HCT116 (cell line): ENCODE results near the gene ADAM15.

Experiments used
- CEBPB ChIP-seq: IDR thresholded peaks from 2 replicates; pipeline ENCODE4 v1.6.1; 2012; ENCODE audit warnings: low read depth
- CTCF ChIP-seq, 3 experiments: fragments of 200-600 bp in 1 of 3; sonication (generic) in 1 of 3; IDR thresholded peaks in 2 of 3; conservative IDR thresholded peaks in 1 of 3; 2 replicates each; pipeline ENCODE4 v1.5.1; 2012 to 2017; ENCODE audit warnings: low read depth in 2 of 3, low read length in 2 of 3, antibody characterized with exemption in 1 of 3, borderline replicate concordance in 1 of 3, control low read depth in 1 of 3, mild to moderate bottlenecking in 1 of 3, mixed read lengths in 1 of 3, mixed run types in 1 of 3, moderate library complexity in 1 of 3; ENCODE audit not compliant: insufficient read depth in 1 of 3
- EGR1 ChIP-seq: IDR thresholded peaks from 2 replicates; pipeline ENCODE4 v1.6.1; 2012; ENCODE audit warnings: low read depth
- ELF1 ChIP-seq: IDR thresholded peaks from 2 replicates; pipeline ENCODE4 v1.6.1; 2012; ENCODE audit warnings: low read depth, borderline replicate concordance
- EZH2 ChIP-seq: fragments of 200-600 bp; sonication (generic); IDR thresholded peaks from 2 replicates; pipeline ENCODE4 v1.6.1; 2017; ENCODE audit warnings: antibody characterized with exemption, mixed run types
- JUND ChIP-seq: IDR thresholded peaks from 2 replicates; pipeline ENCODE4 v1.6.1; 2012
- POLR2A ChIP-seq: IDR thresholded peaks from 2 replicates; pipeline ENCODE4 v1.7.0; 2011; ENCODE audit warnings: borderline replicate concordance; ENCODE audit not compliant: insufficient read depth, insufficient read length; ENCODE audit errors: extremely low read depth
- POLR2AphosphoS5 ChIP-seq: IDR thresholded peaks from 2 replicates; pipeline ENCODE4 v1.6.1; 2011; ENCODE audit warnings: mild to moderate bottlenecking, low read depth, low read length, moderate library complexity
- SP1 ChIP-seq: IDR thresholded peaks from 2 replicates; pipeline ENCODE4 v1.6.1; 2012; ENCODE audit warnings: low read depth
- SRF ChIP-seq: IDR thresholded peaks from 2 replicates; pipeline ENCODE4 v1.6.1; 2012; ENCODE audit warnings: low read depth
- TCF7L2 ChIP-seq: IDR thresholded peaks from 2 replicates; pipeline ENCODE4 v1.7.0; 2011; ENCODE audit warnings: borderline replicate concordance, inconsistent platforms; ENCODE audit not compliant: insufficient read depth, insufficient read length; ENCODE audit errors: extremely low read depth
- ZBTB33 ChIP-seq: IDR thresholded peaks from 2 replicates; pipeline ENCODE4 v1.6.1; 2011; ENCODE audit warnings: mild to moderate bottlenecking, low read length, moderate library complexity; ENCODE audit not compliant: insufficient replicate concordance; ENCODE audit errors: extremely low read depth
- ZFX ChIP-seq: fragments of 450-650 bp; IDR thresholded peaks from 2 replicates; pipeline ENCODE4 v1.6.1; 2017
- ZNF274 ChIP-seq: fragments of 200-500 bp; sonication (Bioruptor generic); IDR thresholded peaks from 2 replicates; pipeline ENCODE4 v1.6.1; 2014; ENCODE audit warnings: mild to moderate bottlenecking, low read depth, low read length, inconsistent platforms

- TF ChIP-seq CTCF (IDR thresholded peaks at IDR 0.05 in 2 of 3, conservative IDR thresholded peaks at IDR 0.05 in 1 of 3; ENCODE audit: borderline replicate concordance in 1 of 3, insufficient read depth in 1 of 3, low read depth in 2 of 3, low read length in 2 of 3) (no peak), ZNF274 (no peak), ELF1 (no peak), JUND (no peak), POLR2A (no peak), POLR2AphosphoS5 (no peak), TCF7L2 (no peak), SRF (no peak), EGR1 (no peak), EZH2 (no peak), SP1 (no peak), CEBPB (no peak), ZFX (no peak), ZBTB33 (no peak)
Measured at GRCh38 chr1:155039308-155039669, 11.8 kb upstream of the ADAM15 start.
